ENCODE results near the gene HES5.

The HES5 gene

DNA sequence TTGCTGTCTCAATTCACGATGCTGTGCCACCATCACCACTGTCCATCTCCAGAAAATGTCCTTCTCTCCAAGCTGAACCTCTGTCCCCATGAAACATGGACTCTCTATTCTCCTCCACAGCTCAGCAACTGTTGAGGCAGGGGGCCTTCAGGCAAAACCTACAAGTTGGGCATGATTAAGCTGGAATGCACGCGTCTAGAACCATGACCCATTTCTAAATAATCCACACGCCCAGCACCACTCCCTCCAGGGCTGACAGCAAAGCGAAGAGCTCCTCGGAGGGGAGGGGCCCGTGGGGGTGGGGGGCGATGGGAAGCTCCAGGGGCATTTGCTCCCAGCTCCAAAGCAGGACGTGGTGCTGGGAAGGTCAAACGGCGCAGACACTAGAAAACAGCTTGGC is 3.3 kb upstream of the HES5 start:
- Mint-ChIP-seq H3K4me1 (ENCODE audit: low read depth) (peaks cover 9% of the 10 kb centered on the region), H3K36me3 (no peaks in the 10 kb centered on the region), H3K4me3 (no peak overlapping the region), H3K27ac (no peak overlapping the region), H3K27me3 (no peaks in the 10 kb centered on the region), H3K9me3 (ENCODE audit: low read depth) (no peaks in the 10 kb centered on the region)

DNA sequence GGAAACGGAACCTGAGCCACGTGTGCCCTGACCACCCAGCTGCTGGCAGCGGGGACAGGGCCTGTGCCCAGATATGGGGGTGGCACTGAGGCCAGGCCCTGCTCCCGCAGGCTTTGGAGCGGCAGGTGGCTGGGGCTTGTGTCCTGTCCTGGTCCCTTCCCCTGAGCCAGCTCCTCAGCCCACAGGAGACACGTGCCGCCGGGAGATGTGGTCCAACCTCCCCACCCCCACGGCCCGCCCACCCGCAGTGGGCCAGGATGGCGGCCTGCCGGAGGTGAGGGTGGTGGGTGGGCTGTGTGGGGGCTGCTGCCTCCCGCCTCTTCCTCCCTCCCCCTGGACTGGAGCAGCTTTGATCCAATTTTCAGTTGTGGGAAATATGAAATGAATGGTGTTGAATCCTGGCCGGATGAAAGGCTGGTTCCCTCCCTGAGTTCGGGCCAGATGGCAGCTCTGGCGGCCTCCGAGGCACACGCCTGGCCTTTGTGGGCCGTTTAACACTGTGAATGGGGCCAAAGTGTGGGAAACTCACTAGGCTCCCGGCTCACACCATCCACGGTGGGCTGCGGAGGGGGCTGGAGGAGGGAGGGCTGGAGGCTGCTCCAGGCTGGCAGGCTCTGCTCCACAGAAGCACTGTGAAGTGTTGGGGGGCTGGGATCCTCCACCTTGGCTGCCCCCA is 2.6 kb upstream of the HES5 start:
- Mint-ChIP-seq H3K4me3 (no peak overlapping the region), H3K36me3 (no peaks in the 10 kb centered on the region), H3K9me3 (ENCODE audit: low read depth) (no peaks in the 10 kb centered on the region), H3K27me3 (no peaks in the 10 kb centered on the region), H3K4me1 (ENCODE audit: low read depth) (peaks cover 9% of the 10 kb centered on the region), H3K27ac (no peak overlapping the region)

DNA sequence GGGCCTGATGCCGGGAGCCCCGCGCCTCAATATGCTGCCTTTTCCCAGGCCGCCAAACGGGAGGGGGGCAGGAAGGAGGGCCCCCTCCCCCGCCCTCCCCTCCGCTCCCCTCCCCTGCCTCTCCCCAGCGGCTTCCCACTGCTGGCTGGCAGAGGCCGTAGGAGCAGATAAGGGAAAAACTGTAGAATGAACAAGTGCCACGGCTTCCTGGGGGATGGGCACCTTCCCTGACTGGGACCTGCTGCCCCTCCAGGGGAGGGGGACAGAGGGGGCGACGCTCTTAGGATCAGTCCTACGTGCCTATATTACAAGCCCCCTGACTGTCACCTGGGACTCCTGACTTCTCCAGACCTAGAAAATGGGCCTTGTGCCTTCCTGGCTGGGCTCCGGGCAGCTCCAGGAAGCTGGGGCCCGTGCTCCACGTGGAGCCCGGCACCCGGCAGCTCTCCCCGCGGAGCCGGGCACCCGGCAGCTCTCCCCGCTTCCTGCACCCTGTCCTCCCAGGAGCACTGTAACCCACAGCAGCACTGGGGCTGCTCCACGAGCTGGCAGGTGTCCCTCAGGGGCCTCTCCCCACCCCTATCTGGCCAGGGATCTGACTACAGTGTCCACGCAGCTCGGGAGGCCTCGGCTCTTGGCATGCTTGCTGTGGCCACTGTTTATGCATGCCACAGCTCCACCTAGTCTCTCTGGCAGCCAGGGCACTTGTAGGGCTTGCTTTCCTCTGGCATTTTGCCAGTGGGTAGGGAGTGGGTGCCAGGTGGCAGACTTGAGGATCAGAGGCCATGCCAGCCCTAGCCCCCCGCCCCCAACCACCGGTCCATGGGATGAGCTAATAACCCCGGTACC is 674 bp upstream of the HES5 start:
- no peaks in the 10 kb centered on the region for H3K36me3 Mint-ChIP-seq
- peak overlapping the region; percentile 56 for H3K4me3 Mint-ChIP-seq
- peaks cover 2% of the 10 kb centered on the region for H3K27me3 Mint-ChIP-seq
- peaks cover 15% of the 10 kb centered on the region for H3K4me1 Mint-ChIP-seq (ENCODE audit: low read depth)
- no peaks in the 10 kb centered on the region for H3K9me3 Mint-ChIP-seq (ENCODE audit: low read depth)
- H3K27ac Mint-ChIP-seq: no peak overlapping the region

DNA sequence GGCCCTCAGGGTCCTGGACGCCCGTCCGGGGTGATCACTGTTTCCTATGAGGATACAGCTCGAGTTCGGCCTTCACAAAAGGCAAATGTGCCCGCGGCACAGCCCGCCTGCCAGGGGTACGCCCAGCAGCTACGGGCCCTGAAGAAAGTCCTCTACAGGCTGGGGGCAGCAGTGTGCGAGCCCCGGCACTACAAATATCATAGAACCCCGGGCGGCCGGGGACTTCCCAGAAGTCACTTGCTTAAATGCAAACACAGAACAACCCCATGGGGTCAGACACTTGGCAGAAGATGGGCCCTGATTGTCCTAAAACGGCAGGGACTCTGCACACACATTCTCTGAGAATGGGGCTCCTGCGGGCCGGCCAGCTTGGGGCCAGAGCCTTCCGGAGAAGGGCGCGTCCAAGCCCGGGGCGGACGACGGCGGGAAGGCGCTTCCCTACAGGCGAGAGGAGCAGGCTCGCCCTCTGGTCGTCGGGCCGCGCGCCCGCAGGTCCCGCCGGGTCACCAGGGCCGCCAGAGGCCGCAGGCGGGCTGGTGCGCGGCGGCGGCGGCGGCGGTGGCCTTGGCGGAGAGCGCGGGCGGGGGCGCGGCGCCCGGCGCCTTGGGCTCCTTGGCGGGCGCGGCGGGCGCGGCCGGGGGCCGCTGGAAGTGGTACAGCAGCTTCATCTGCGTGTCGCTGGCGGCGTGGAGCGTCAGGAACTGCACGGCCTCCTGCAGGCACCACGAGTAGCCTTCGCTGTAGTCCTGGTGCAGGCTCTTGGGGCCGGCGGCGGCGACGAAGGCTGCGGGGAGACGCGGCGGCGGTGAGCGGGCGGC is 888 bp downstream of the HES5 start:
- peaks cover 26% of the 10 kb centered on the region for H3K4me1 Mint-ChIP-seq (ENCODE audit: low read depth)
- no peaks in the 10 kb centered on the region for H3K9me3 Mint-ChIP-seq (ENCODE audit: low read depth)
- H3K27me3 Mint-ChIP-seq: peaks cover 2% of the 10 kb centered on the region
- peak overlapping the region; percentile 82 for H3K4me3 Mint-ChIP-seq
- no peak overlapping the region for H3K27ac Mint-ChIP-seq
- H3K36me3 Mint-ChIP-seq: no peaks in the 10 kb centered on the region

DNA sequence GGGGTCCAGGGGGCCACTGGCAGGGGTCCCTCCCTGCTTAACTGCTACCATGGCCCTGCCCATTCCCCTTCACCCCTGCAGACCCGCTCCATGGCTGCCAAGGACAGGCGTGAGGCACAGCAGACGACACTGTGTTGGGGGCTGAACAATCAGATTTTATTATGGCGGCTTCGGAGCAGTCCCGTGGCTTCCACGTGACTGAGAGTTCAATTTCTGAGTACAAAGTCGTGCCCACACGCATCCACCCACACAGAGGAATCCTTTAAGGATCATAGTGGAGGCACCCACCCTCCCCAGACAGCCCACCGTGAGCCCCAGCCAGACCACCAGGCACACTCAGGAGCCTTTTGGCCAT is 1.5 kb downstream of the HES5 start:
- no peaks in the 10 kb centered on the region for H3K9me3 Mint-ChIP-seq (ENCODE audit: low read depth)
- H3K36me3 Mint-ChIP-seq: no peaks in the 10 kb centered on the region
- no peak overlapping the region for H3K27ac Mint-ChIP-seq
- H3K27me3 Mint-ChIP-seq: peaks cover 2% of the 10 kb centered on the region
- H3K4me1 Mint-ChIP-seq (ENCODE audit: low read depth): peaks cover 32% of the 10 kb centered on the region
- H3K4me3 Mint-ChIP-seq: peak overlapping the region; percentile 82

DNA sequence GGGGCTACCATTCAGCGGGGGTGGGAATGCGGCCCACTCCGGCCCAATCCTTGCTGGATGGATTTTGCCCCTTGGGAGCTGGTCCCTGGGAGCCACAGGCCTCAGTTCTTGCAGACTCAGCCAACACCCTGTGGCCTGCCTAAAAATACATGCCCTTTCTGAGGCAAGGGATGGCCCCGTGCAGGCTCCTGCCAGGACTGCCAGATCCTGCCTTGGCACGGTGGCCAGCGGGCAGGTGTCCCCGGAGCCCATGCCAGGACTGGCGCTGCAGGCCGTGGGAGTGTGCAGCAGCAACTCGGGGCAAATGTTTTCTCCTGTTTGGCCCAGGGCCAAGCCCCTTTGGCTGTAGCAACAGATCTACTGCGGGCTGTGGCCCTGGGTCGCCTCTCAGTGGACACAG is 2.0 kb downstream of the HES5 start:
- H3K27me3 Mint-ChIP-seq: peaks cover 2% of the 10 kb centered on the region
- no peaks in the 10 kb centered on the region for H3K36me3 Mint-ChIP-seq
- no peaks in the 10 kb centered on the region for H3K9me3 Mint-ChIP-seq (ENCODE audit: low read depth)
- H3K27ac Mint-ChIP-seq: no peak overlapping the region
- H3K4me3 Mint-ChIP-seq: no peak overlapping the region
- H3K4me1 Mint-ChIP-seq (ENCODE audit: low read depth): peaks cover 38% of the 10 kb centered on the region

DNA sequence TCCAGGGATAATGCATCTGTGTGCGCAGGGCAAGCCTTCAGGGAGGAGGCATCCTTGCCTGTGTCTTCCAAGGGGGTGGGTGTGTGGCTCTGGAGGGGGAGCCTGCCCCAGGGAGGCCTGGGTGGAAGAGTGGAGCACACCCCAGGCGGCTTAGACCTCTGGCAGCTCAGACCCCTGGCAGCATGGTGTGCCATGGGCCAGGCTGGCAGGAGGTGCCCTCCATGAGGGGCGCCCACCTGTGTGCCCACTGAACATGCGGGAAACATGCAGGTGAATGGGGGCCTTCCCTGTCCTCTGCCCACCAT is 2.6 kb downstream of the HES5 start:
- H3K27ac Mint-ChIP-seq: no peak overlapping the region

DNA sequence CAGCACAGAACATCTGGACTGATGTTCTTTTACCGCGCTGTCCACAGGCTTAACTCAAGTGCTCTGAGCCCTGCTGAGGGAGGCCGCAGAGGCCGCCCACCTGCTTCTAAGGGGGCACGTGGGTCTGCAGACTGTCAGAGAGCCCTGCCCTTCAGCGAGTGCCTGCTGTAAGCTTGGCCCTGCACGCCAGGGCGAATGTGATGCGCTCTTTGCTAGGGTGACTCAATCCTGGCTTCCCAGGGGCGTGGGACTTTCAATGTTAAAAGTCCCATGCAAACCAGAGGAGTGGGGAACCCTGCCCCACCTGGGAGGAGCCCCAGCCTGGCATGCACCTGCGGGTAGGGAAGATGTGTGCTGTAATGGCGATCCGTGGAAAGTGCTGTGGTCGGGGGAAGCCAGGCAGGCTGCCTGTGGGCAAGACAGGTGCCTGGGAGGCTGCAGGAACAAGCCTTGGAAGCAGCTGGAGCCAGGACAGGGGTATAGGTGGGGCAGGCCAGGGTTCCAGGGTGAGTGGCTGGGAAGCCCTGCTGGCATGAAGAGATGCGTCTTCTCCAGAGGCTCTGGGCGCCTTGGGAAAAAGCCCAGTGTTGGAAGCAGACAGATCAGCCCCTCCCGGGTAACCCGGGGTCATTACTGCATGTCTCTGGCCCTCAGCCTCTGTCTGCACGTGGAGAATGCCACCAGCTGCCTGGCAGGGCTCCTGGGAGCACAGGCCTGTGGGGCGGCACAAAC is 3.1 kb downstream of the HES5 start:
- Mint-ChIP-seq H3K36me3 (no peaks in the 10 kb centered on the region), H3K9me3 (ENCODE audit: low read depth) (no peaks in the 10 kb centered on the region), H3K4me1 (ENCODE audit: low read depth) (peaks cover 46% of the 10 kb centered on the region), H3K27ac (peak overlapping the region; percentile 75), H3K4me3 (peak overlapping the region; percentile 77), H3K27me3 (peaks cover 2% of the 10 kb centered on the region)

More for the DNA sequence above, 2.6 kb downstream of the HES5 start:
- Mint-ChIP-seq H3K27me3 (peaks cover 2% of the 10 kb centered on the region), H3K9me3 (ENCODE audit: low read depth) (no peaks in the 10 kb centered on the region), H3K36me3 (no peaks in the 10 kb centered on the region), H3K4me3 (no peak overlapping the region), H3K4me1 (ENCODE audit: low read depth) (peaks cover 43% of the 10 kb centered on the region)

DNA sequence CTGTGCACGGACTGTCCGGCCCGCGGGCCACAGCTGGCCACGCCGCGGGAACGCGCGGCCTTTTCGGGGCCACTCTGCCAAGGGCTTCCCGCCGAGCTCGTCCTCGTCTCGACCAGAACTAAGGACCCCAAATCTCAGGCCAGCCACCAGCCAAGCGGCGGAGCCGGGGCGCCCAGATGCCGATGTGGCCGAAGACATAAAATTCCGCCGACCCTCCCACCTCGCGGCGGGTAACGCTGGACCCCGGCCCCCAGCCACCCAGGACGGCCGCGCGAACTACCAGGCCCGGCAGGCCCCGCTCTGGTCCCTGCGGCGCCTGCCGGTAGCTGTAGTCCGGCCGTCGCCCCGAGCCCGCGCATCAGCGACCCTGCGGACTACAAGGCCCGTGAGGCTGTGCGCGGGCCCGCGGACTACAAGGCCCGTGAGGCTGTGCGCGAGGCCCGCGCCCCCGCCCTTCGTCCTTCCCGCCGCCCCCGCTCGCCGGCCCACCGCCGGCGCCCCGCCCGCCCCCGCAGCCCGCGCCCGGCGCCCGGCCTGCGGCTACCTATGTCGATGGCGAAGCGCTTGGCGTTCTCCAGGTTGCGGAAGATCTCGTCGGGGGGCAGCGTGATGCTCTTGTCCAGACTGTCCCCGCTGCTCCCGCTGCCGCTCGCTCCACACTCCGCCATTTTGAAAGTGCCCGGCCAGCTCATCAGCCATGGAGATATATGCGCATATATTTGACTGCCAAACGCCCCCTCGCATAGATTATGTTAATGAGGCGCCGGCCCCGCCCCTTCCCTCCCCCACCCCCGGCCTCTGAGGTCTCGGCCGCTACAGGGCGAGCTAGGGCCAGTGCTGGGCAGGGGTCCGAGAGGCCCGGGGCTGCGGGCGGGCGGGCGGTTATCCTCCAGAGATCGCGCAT is 3.9 kb downstream of the HES5 start, which contains the start of gene PANK4:
PANK4 (minus strand) TSS at position 677 of the 904 bp plus-strand sequence; CDS start at position 668, 9 bp downstream.
- no peaks in the 10 kb centered on the region for H3K9me3 Mint-ChIP-seq (ENCODE audit: low read depth)
- no peaks in the 10 kb centered on the region for H3K36me3 Mint-ChIP-seq
- H3K4me3 Mint-ChIP-seq: peak within 1 kb of the TSS; percentile 94
- peak within 1 kb of the TSS; percentile 93 for H3K27ac Mint-ChIP-seq
- peaks cover 2% of the 10 kb centered on the region for H3K27me3 Mint-ChIP-seq
- peaks cover 46% of the 10 kb centered on the region for H3K4me1 Mint-ChIP-seq (ENCODE audit: low read depth)

DNA sequence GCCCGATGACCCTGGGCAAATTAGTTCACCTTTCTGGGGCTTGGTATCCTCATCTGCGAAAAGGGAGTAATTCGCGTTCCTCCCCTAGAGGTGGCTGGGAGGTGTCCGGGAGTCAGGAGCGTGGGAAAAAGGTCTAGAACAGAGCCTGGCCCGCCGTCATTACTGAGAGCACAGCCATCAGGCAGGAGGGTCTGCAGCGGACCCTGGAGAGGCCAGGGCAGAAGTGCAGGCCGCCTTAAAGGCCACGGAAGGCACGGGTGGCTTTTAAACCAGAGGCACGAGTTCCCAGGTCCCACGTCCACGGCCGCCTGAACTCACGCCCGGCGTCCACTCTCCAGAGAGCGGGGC is 4.5 kb downstream of the HES5 start:
- Mint-ChIP-seq H3K4me1 (ENCODE audit: low read depth) (peaks cover 41% of the 10 kb centered on the region), H3K36me3 (no peaks in the 10 kb centered on the region), H3K27ac (peak overlapping the region; percentile 90), H3K27me3 (peaks cover 2% of the 10 kb centered on the region), H3K9me3 (ENCODE audit: low read depth) (no peaks in the 10 kb centered on the region), H3K4me3 (peak overlapping the region; percentile 94)

DNA sequence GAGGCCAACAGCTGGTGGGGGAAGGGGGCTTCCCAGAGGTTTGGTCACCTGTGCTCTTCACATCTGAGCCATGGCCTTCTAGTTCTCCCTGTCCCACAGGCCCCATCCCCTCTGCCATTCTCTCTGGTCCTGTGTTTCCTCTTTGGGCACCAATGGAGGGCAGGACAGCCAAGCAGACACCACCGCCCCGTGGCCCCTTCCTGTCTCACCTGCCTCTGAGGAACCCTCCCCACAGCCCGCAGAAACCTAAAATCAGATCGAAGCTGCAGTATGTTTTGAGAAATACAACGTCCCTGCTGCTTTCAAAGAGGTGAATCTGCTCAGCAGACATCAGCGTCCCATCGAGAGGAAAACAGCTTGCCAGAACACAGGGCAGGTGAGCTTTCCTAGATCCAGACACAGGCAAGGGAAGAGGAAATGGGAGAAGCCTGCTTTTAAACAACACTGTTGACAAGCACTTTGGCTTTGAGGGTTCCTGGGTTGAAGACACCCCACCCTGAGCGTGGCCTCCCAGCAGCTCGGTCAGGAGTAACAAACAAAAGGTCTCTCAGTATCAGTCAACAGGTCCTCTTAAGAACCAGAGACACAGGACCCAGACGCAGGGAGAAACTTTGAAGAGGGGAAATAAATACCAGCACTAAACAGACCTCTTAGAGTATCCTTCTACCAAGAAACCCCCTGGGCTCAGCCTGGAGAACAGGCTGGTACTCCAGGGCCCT is 6.0 kb downstream of the HES5 start:
- H3K36me3 Mint-ChIP-seq: no peaks in the 10 kb centered on the region
- H3K4me1 Mint-ChIP-seq (ENCODE audit: low read depth): peaks cover 40% of the 10 kb centered on the region
- no peaks in the 10 kb centered on the region for H3K9me3 Mint-ChIP-seq (ENCODE audit: low read depth)
- H3K4me3 Mint-ChIP-seq: peak overlapping the region; percentile 94
- H3K27ac Mint-ChIP-seq: peak overlapping the region; percentile 88
- H3K27me3 Mint-ChIP-seq: peaks cover 2% of the 10 kb centered on the region

DNA sequence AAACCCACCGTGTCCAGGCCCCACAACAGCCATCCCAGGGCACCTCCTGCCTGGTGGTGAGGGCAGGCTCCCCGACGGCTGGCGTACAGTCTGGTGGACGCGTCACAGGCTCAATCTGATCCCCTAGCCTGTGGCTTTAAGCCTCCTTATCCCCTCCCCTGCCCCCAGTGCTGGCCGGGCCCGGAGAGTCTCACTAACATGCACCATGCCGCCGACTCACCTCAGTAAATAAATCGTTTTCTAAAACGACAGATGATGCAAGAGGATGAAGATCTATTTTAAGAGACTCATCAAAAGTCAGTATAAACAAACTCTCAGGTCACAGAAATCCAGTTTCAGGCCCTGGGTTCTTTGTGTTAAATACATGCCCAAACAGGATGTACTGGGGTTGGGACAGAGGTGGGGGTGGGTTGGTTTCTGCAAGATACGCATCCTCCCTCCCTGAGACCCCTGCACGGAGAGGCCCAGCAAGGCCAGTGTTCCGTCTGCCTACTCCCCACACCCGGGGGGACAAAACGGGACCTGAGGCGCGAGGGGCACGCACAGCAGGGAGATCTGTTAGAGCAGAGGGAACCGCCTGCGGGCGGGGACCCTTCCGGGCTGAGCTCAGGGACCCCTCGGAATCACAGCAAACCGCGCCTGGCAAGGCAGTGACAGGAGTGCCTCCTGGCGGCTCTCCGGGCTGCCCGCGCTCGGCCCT is 6.7 kb downstream of the HES5 start:
- Mint-ChIP-seq H3K4me1 (ENCODE audit: low read depth) (peaks cover 36% of the 10 kb centered on the region), H3K9me3 (ENCODE audit: low read depth) (no peaks in the 10 kb centered on the region), H3K27ac (peak overlapping the region; percentile 96), H3K27me3 (peaks cover 2% of the 10 kb centered on the region), H3K4me3 (peak overlapping the region; percentile 94), H3K36me3 (no peaks in the 10 kb centered on the region)

DNA sequence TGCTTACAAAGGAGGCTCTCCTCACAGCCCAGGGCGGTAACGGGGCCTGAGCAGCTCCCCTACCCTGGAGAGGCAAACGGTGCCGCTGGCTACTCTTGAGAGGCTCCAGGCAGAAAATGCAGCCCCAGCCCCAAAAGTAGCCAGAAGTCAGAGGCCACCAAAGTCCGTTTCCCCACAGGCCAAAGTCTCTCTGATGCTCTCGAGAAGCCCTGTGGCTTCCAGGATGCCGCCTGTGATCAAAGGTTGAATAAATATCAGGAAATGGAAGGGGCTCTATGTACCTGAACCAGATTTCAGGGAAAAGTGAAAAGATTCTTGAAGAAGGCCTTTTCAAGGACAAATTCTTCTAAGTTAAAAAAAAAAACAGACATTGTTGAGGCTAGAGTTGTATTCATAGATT is 7.8 kb downstream of the HES5 start:
- Mint-ChIP-seq H3K9me3 (ENCODE audit: low read depth) (no peaks in the 10 kb centered on the region), H3K4me3 (no peak overlapping the region), H3K4me1 (ENCODE audit: low read depth) (peaks cover 36% of the 10 kb centered on the region), H3K27ac (peak overlapping the region; percentile 96), H3K27me3 (peaks cover 2% of the 10 kb centered on the region), H3K36me3 (no peaks in the 10 kb centered on the region)

Data from activated naive CD8-positive, alpha-beta T cell (primary cell).